ENCODE results near the gene UBN2.

UBN2 gene

GRCh38 chr7:139265673-139266072 lies 34.6 kb downstream of the UBN2 start:
- Histone ChIP-seq H3K4me3 (ENCODE audit: low read depth, low read length) (no peak overlapping the region), H3K9me3 (ENCODE audit: control insufficient read depth, insufficient read depth, low read depth, low read length) (no peaks in the 10 kb centered on the region), H3K36me3 (ENCODE audit: control insufficient read depth in 2 of 2, insufficient read depth in 1 of 2, low read length in 2 of 2) (peaks cover 21 to 71% of the 10 kb centered on the region in 2 experiments; a peak in 2 of 3 replicates), H3K4me1 (ENCODE audit: control insufficient read depth, insufficient read depth, low read length) (no peaks in the 10 kb centered on the region), H3K27ac (ENCODE audit: extremely low read depth, low read depth, low read length) (no peak overlapping the region)
- CTCF ChIA-PET, result no interaction called here
- POLR2A ChIA-PET, result interaction anchor here (0.6 kb wide), 1 partner anchor 79 kb away, joined by 5 read pairs; no protein-coding TSS in a partner anchor
- TF ChIP-seq ZNF112 (tag by site-specific recombination; IDR thresholded peaks at IDR 0.05), result no peak

DNA sequence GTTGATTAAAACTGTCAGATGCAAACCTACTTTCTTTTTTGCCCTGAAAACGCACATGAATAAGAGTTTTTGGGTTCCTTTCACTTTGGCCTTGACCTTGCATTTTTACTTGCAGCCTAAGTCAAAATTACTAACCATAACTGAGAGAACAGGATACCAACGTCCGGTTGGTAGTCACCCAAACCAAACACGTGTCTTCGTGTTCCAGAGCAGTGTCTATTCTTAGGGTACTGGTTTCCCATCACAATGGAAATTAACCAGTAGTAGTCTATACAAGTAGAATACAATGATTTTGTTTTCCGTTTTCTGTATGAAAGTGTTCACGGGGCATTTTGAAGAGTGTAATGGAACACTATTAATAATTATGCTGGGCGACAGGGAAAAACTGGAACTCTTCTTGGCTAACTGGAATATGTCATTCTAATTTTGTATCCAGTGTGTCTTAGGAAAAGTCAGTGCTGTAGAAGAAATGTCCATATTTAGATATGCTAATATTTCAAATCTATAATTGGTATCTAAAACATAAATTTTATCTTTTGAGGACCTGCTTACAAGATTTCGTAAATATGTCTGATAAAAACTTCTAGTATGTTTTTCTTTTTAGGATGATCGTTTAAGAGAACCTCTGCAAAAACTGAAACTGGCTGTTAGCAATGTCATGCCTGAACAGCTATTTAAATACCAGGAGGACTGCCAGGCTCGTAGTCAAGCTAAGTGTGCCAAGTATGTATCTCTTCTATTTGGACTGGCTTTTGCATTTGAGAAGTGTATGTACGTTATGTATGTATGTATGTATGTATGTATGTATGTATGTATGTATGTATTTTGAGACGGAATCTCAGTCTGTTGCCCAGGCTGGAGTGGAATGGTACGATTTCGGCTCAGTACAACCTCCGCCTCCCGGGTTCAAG lies 40.9 kb downstream of the UBN2 start:
- CTCF ChIA-PET, result no interaction called here

GRCh38 chr7:139284252-139284896 lies 53.3 kb downstream of the UBN2 start:
- CTCF ChIA-PET, result interaction anchor here (0.6 to 0.7 kb wide), 2 partner anchors 11 to 57 kb away, joined by 3 to 4 read pairs; partner anchors contain the start of gene FMC1
- POLR2A ChIA-PET, result no interaction called here
- H3K4me3 ChIP-seq (ENCODE audit: low read depth, low read length), result no peak overlapping the region
- no peak for TF ChIP-seq ZNF610 (tag by site-specific recombination; IDR thresholded peaks at IDR 0.05; ENCODE audit: borderline replicate concordance)
- no peak for TF ChIP-seq ZSCAN4 (tag by site-specific recombination; IDR thresholded peaks at IDR 0.05)
- no peak for TF ChIP-seq ZNF600 (tag by site-specific recombination; IDR thresholded peaks at IDR 0.05)
- TF ChIP-seq OVOL3 (tag by site-specific recombination; IDR thresholded peaks at IDR 0.05), result no peak
- TF ChIP-seq PRDM10 (tag by site-specific recombination; IDR thresholded peaks at IDR 0.05), result 0 out of 2 replicates have a peak, but pooled peaks have one; percentile 15
- TF ChIP-seq ZNF404 (tag by site-specific recombination; IDR thresholded peaks at IDR 0.05), result no peak
- no peaks in the 10 kb centered on the region for H3K4me1 ChIP-seq (ENCODE audit: control insufficient read depth, insufficient read depth, low read length)
- no peaks in the 10 kb centered on the region for H3K9me3 ChIP-seq (ENCODE audit: control insufficient read depth, insufficient read depth, low read depth, low read length)
- no peak overlapping the region for H3K27ac ChIP-seq (ENCODE audit: extremely low read depth, low read depth, low read length)
- peaks cover 0 to 33% of the 10 kb centered on the region in 2 experiments; a peak in 2 of 3 replicates for H3K36me3 ChIP-seq (ENCODE audit: control insufficient read depth in 2 of 2, insufficient read depth in 1 of 2, low read length in 2 of 2)

More for the DNA sequence above, 40.9 kb downstream of the UBN2 start:
- POLR2A ChIA-PET, result no interaction called here
- TF ChIP-seq PRDM1 (tag by site-specific recombination; IDR thresholded peaks at IDR 0.05) (0 out of 2 replicates have a peak, but pooled peaks have one; percentile 7), KLF9 (tag by site-specific recombination; IDR thresholded peaks at IDR 0.05; ENCODE audit: low read depth) (no peak)
- Histone ChIP-seq H3K9me3 (ENCODE audit: control insufficient read depth, insufficient read depth, low read depth, low read length) (no peaks in the 10 kb centered on the region), H3K4me3 (ENCODE audit: low read depth, low read length) (no peak overlapping the region), H3K27ac (ENCODE audit: extremely low read depth, low read depth, low read length) (no peak overlapping the region), H3K36me3 (ENCODE audit: control insufficient read depth in 2 of 2, insufficient read depth in 1 of 2, low read length in 2 of 2) (peaks cover 25 to 63% of the 10 kb centered on the region in 2 experiments), H3K4me1 (ENCODE audit: control insufficient read depth, insufficient read depth, low read length) (no peaks in the 10 kb centered on the region)

DNA sequence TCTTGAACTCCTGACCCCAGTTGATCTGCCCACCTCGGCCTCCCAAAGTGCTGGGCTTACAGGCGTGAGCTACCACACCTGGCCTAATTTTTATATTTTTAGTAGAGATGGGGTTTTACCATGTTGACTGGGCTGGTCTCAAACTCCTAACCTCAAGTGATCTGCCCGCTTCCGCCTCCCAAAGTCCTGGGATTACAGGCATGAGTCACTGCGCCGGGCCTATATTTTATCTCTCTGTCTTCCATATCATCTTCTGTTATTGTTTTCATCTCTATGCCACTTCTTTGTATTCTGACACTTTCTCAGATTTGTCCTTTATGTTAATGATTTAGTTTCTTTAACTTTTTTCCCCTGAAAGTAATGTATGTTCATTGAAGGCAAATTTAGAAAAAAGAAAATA lies 55.1 kb downstream of the UBN2 start:
- Histone ChIP-seq H3K36me3 (ENCODE audit: control insufficient read depth in 2 of 2, insufficient read depth in 1 of 2, low read length in 2 of 2) (peaks cover 0 to 33% of the 10 kb centered on the region in 2 experiments; a peak in 2 of 3 replicates), H3K27ac (ENCODE audit: extremely low read depth, low read depth, low read length) (no peak overlapping the region), H3K4me1 (ENCODE audit: control insufficient read depth, insufficient read depth, low read length) (no peaks in the 10 kb centered on the region), H3K9me3 (ENCODE audit: control insufficient read depth, insufficient read depth, low read depth, low read length) (no peaks in the 10 kb centered on the region), H3K4me3 (ENCODE audit: low read depth, low read length) (no peak overlapping the region)
- ChIA-PET POLR2A (no interaction called here), CTCF (no interaction called here)
- TF ChIP-seq, protein P1, sequence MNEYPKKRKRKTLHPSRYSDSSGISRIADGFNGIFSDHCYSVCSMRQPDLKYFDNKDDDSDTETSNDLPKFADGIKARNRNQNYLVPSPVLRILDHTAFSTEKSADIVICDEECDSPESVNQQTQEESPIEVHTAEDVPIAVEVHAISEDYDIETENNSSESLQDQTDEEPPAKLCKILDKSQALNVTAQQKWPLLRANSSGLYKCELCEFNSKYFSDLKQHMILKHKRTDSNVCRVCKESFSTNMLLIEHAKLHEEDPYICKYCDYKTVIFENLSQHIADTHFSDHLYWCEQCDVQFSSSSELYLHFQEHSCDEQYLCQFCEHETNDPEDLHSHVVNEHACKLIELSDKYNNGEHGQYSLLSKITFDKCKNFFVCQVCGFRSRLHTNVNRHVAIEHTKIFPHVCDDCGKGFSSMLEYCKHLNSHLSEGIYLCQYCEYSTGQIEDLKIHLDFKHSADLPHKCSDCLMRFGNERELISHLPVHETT (tag by site-specific recombination; IDR thresholded peaks at IDR 0.05), result no peak
- TF ChIP-seq, protein P2, sequence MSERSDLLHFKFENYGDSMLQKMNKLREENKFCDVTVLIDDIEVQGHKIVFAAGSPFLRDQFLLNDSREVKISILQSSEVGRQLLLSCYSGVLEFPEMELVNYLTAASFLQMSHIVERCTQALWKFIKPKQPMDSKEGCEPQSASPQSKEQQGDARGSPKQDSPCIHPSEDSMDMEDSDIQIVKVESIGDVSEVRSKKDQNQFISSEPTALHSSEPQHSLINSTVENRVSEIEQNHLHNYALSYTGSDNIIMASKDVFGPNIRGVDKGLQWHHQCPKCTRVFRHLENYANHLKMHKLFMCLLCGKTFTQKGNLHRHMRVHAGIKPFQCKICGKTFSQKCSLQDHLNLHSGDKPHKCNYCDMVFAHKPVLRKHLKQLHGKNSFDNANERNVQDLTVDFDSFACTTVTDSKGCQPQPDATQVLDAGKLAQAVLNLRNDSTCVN (tag by site-specific recombination; optimal IDR thresholded peaks at IDR 0.05), result no peak
- TF ChIP-seq ZFHX2 (tag by site-specific recombination; conservative IDR thresholded peaks at IDR 0.05), result no peak
- TF ChIP-seq ZNF623 (tag by site-specific recombination; IDR thresholded peaks at IDR 0.05), result no peak
- TF ChIP-seq ZNF391 (tag by site-specific recombination; IDR thresholded peaks at IDR 0.05; ENCODE audit: borderline replicate concordance, low read depth), result no peak
- TF ChIP-seq, protein P3, sequence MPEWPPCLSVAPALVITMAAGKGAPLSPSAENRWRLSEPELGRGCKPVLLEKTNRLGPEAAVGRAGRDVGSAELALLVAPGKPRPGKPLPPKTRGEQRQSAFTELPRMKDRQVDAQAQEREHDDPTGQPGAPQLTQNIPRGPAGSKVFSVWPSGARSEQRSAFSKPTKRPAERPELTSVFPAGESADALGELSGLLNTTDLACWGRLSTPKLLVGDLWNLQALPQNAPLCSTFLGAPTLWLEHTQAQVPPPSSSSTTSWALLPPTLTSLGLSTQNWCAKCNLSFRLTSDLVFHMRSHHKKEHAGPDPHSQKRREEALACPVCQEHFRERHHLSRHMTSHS (tag by site-specific recombination; IDR thresholded peaks at IDR 0.05), result no peak
- no peak for TF ChIP-seq ZBTB8A (tag by site-specific recombination; IDR thresholded peaks at IDR 0.05)
- no peak for TF ChIP-seq ZNF596 (tag by site-specific recombination; IDR thresholded peaks at IDR 0.05)
